Measurements from ENCODE around the gene LENEP. TPM values are rescaled to one million over a fixed set of nuclear protein-coding genes. Genes with fewer than 3 reads are reported as not detected.

The LENEP gene
- total and polyA plus RNA-seq, 2 of the 8 experiments (the other 6 are each of a cell fraction or from before 2014, with no cell fraction given): 1.3 TPM; not detected in 1

DNA sequence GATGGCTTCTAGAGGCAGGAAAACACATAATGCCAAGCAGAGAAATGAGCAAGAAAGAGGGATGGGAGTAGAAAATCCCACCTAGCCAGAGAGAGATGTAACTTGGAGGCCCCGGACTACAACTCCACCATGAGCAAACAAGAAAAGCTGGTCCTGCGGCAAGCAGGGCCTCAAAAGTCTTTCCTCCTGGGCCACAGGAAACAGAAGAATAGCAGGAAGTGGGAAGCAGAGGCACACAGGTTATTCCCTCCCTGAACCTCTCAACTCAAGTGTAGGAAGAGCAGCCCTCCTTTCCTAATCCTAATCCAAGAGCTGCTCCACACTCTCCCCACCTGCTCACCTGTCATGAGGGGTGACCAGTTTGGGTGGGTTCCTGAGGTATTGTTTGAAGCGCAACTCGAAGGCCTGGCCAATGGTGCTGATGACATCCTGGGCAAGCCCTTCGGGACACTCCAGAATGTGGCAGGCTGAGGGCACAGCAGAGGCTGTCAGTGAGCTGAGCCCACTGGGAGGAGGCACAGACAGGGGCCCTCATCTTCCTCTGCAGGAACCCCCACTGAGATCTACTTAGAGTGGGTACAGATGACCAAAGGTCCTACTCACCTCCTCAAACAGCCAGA is 25.9 kb upstream of the LENEP start:
- Histone ChIP-seq H3K36me3 (ENCODE audit: control insufficient read depth in 2 of 4, insufficient read depth in 4 of 4, low read length in 3 of 4) (peaks cover 20 to 51% (median 43%) of the 10 kb centered on the region in 4 experiments), H3K18ac (ENCODE audit: extremely low read depth, low read length) (no peak overlapping the region), H3K9me3 (ENCODE audit: insufficient read depth in 2 of 2, low read depth in 1 of 2, low read length in 1 of 2) (no peaks in the 10 kb centered on the region), H2BK120ac (replicated peaks; ENCODE audit: low read depth, low read length) (no peak overlapping the region), H3K56ac (replicated peaks; ENCODE audit: insufficient read length, low read depth, low read length) (no peak overlapping the region), H2BK20ac (ENCODE audit: low read length) (no peak overlapping the region), H3K4me3 (ENCODE audit: extremely low read depth in 1 of 4, insufficient read depth in 2 of 4, low read depth in 3 of 4, low read length in 4 of 4) (no peak overlapping the region), H3K27ac (ENCODE audit: low read depth, low read length) (no peak overlapping the region), H4K5ac (ENCODE audit: insufficient read length, low read depth, low read length) (no peak overlapping the region), H4K91ac (replicated peaks; ENCODE audit: insufficient read length, low read length) (no peak overlapping the region), H3K9ac (replicated peaks in 1 of 4; ENCODE audit: extremely low read depth in 1 of 4, low read depth in 3 of 4, low read length in 3 of 4) (no peak overlapping the region), H4K8ac (ENCODE audit: extremely low read depth, insufficient read depth, low read length) (no peak overlapping the region), H3K23me2 (ENCODE audit: low read depth, low read length) (peaks cover 17% of the 10 kb centered on the region), H3K14ac (ENCODE audit: insufficient read length) (no peak overlapping the region), H2AFZ (ENCODE audit: low read length) (no peak overlapping the region), H3K27me3 (replicated peaks in 1 of 4; ENCODE audit: control insufficient read depth in 3 of 4, extremely low read depth in 1 of 4, insufficient read depth in 3 of 4, low read length in 3 of 4) (no peaks in the 10 kb centered on the region), H2BK5ac (ENCODE audit: low read depth, low read length) (no peak overlapping the region), H3K79me2 (ENCODE audit: control insufficient read depth in 1 of 2, insufficient read depth in 2 of 2, low read length in 2 of 2) (peaks cover 6 to 38% of the 10 kb centered on the region in 2 experiments; a peak in 3 of 4 replicates), H3K23ac (ENCODE audit: insufficient read length) (no peak overlapping the region), H3K79me1 (ENCODE audit: low read depth, low read length) (peaks cover 14% of the 10 kb centered on the region; the same call in 1 of the 2 replicates), H2BK15ac (ENCODE audit: low read length) (no peak overlapping the region), H3K4ac (replicated peaks; ENCODE audit: insufficient read length, low read depth, low read length) (no peak overlapping the region), H3K4me2 (ENCODE audit: insufficient read depth in 1 of 2, low read depth in 2 of 2, low read length in 2 of 2) (no peak overlapping the region), H2AK5ac (ENCODE audit: low read depth, low read length) (no peak overlapping the region), H4K20me1 (replicated peaks in 1 of 2; ENCODE audit: control insufficient read depth in 1 of 2, insufficient read depth in 2 of 2, low read length in 2 of 2) (peaks cover 9 to 13% of the 10 kb centered on the region in 2 experiments), H3K4me1 (replicated peaks in 1 of 4; ENCODE audit: control insufficient read depth in 3 of 4, insufficient read depth in 4 of 4, low read length in 3 of 4) (peaks cover 3 to 19% (median 14%) of the 10 kb centered on the region in 4 experiments), H2BK12ac (ENCODE audit: low read depth, low read length) (no peak overlapping the region)
- ChIA-PET POLR2A (ENCODE audit: partially characterized antibody) (interaction anchor here (1.2 to 42.8 kb wide), 4 partner anchors 9 to 39 kb away, joined by 4 to 662 read pairs (median 334); partner anchors contain the start of genes CKS1B, FLAD1, LENEP and PBXIP1), CTCF (ENCODE audit: partially characterized antibody) (interaction anchor here (0.9 to 8.2 kb wide), 6 partner anchors 11 to 101 kb away, joined by 3 to 113 read pairs (median 4); partner anchors contain the start of genes FLAD1, LENEP and PBXIP1)
- FAIRE-seq (no peak), DNase-seq (ENCODE audit: low read depth in 1 of 2, low spot score in 2 of 2) (no peak)
- WGBS, 2 experiments (ENCODE audit: extremely low coverage in 1 of 2, insufficient coverage in 1 of 2, insufficient read length in 1 of 2, insufficient replicate concordance in 2 of 2, low coverage in 1 of 2, low lambda C conversion rate in 2 of 2, missing lambda C conversion rate in 1 of 2): 96% methylated on average over 5 of the region's 5 CpGs; no CpG with 5 or more reads in 1 of the 2 experiments
- TF ChIP-seq SP4 (IDR thresholded peaks at IDR 0.05; ENCODE audit: low read length) (no peak), SIRT6 (IDR thresholded peaks at IDR 0.05; ENCODE audit: low read length) (no peak), MAFK (IDR thresholded peaks at IDR 0.05; ENCODE audit: low read depth, low read length) (no peak), CTCF (IDR thresholded peaks at IDR 0.05; ENCODE audit: control extremely low read depth in 1 of 3, insufficient read depth in 1 of 3, low read depth in 1 of 3, low read length in 3 of 3) (no peak), KDM4A (IDR thresholded peaks at IDR 0.05; ENCODE audit: low read depth, low read length, severe bottlenecking) (no peak), KDM5A (IDR thresholded peaks at IDR 0.05; ENCODE audit: low read length) (no peak), KDM1A (IDR thresholded peaks at IDR 0.05; ENCODE audit: borderline replicate concordance, low read length) (no peak), SIX5 (IDR thresholded peaks at IDR 0.05; ENCODE audit: low read depth, low read length) (no peak), SP1 (IDR thresholded peaks at IDR 0.05; ENCODE audit: low read depth, low read length) (no peak), NRF1 (IDR thresholded peaks at IDR 0.05; ENCODE audit: low read depth, low read length) (no peak), EZH2 (IDR thresholded peaks at IDR 0.05; ENCODE audit: low read depth, low read length, severe bottlenecking) (no peak)
